ENCODE results near the gene PTGER1. TPM values are rescaled to one million over a fixed set of nuclear protein-coding genes. Genes with fewer than 3 reads are reported as not detected.

The PTGER1 gene
- total RNA-seq, 1 donor from 2014 or later: 0.56 TPM

DNA sequence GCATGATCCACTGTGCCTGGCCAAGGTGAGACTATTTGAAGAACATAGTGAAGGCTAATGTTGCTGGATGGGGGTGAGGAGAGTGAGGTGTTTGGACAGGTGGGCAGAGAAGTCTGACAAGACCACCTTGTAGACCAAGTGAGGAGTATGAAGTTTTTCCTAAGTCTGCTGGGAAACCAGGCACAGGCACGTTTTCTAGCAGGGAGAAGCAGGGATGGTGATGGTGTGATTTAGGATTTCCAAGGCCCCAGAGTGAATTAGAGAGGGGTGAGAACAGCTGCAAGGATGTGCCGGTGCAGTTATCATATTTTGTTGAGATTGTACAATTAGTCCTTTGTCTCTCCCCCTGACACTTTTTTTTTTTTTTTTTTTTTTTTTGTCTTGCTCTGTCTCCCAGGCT lies 47.7 kb downstream of the PTGER1 start:
- peaks cover 9% of the 10 kb centered on the region for H3K27me3 Mint-ChIP-seq
- H3K36me3 Mint-ChIP-seq: no peaks in the 10 kb centered on the region
- peaks cover 5% of the 10 kb centered on the region for H3K4me1 Mint-ChIP-seq (ENCODE audit: unreplicated experiment)
- H3K27ac Mint-ChIP-seq: no peak overlapping the region
- no peak for TF ChIP-seq CTCF (conservative IDR thresholded peaks at IDR 0.05)
- H3K9me3 Mint-ChIP-seq: no peaks in the 10 kb centered on the region
- no peak overlapping the region for H3K4me3 Mint-ChIP-seq
- DNase-seq (ENCODE audit: extremely low spot score, unreplicated experiment): no peak

DNA sequence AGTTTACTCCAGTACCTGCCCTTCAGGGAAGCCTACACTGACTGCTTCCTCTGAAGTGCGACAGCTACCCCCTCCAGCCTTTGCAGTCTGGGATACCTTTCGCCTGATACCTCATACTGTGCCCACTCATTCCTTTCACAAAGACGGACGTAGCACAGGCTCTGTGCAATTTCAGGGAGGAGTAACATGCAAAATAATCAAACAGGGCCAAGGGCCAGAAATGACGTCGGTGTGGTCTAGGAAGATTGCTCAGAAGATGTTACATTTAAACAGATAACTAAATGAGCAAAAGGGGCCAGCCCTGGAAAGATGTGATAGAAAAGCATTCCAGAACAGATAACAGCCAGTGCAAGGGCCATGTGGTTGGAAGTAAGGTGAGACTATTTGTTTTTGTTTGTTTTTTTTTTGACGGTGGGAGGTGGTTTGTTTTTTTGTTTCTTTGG lies 49.4 kb downstream of the PTGER1 start:
- Mint-ChIP-seq H3K4me3 (no peak overlapping the region), H3K27me3 (peaks cover 3% of the 10 kb centered on the region), H3K9me3 (no peaks in the 10 kb centered on the region), H3K36me3 (no peaks in the 10 kb centered on the region), H3K27ac (peak overlapping the region; percentile 6), H3K4me1 (ENCODE audit: unreplicated experiment) (peaks cover 4% of the 10 kb centered on the region)
- no peak for DNase-seq (ENCODE audit: extremely low spot score, unreplicated experiment)
- TF ChIP-seq CTCF (conservative IDR thresholded peaks at IDR 0.05): no peak

Other genes with a start within 250 kb of the PTGER1 start
- 4.9 and 14.3 TPM in 2 replicates for gene ADGRE5, start 93.9 kb downstream of the PTGER1 start, total RNA-seq (ENCODE audit: low replicate concordance)
- gene DDX39A, start 56.0 kb downstream of the PTGER1 start, total RNA-seq (ENCODE audit: low replicate concordance): 71.9 and 84.3 TPM in 2 replicates
- 63.1 and 85.3 TPM in 2 replicates for gene PKN1, start 42.0 kb downstream of the PTGER1 start, total RNA-seq (ENCODE audit: low replicate concordance)
- gene GIPC1, start 20.8 kb upstream of the PTGER1 start, total RNA-seq (ENCODE audit: low replicate concordance): 123 and 308 TPM in 2 replicates
- gene DNAJB1, start 43.0 kb upstream of the PTGER1 start, total RNA-seq (ENCODE audit: low replicate concordance): 142 and 277 TPM in 2 replicates
- gene TECR, start 54.2 kb upstream of the PTGER1 start, total RNA-seq (ENCODE audit: low replicate concordance): 171 and 240 TPM in 2 replicates
- gene NDUFB7, start 96.7 kb upstream of the PTGER1 start, total RNA-seq (ENCODE audit: low replicate concordance): 137 and 188 TPM in 2 replicates
- not detected in 2 replicates for gene CLEC17A, start 107.7 kb upstream of the PTGER1 start, total RNA-seq (ENCODE audit: low replicate concordance)
- gene ADGRE3, start 199.5 kb upstream of the PTGER1 start, total RNA-seq (ENCODE audit: low replicate concordance): not detected in 2 replicates
- gene ZNF333, start 214.7 kb upstream of the PTGER1 start, total RNA-seq (ENCODE audit: low replicate concordance): 11.1 and 22.5 TPM in 2 replicates